Muscle of arm (tissue), 14 donors: ENCODE data around the gene FRK. TPM values are rescaled to one million over a fixed set of nuclear protein-coding genes. Genes with fewer than 3 reads are reported as not detected.
"Not testable (repeated sequence)": the region's sequence is repeated elsewhere in the genome, so short reads cannot be mapped to it uniquely, and the experiment has no call there.

Source experiments
- DNase-seq: peaks from one replicate; pipeline ENCODE4 v3.0.0-alpha.2; 2013
- long read RNA-seq, 11 donors: transcript quantifications; one replicate each; lab custom pipeline, GENCODE V29; 2026
- polyA plus RNA-seq, 12 donors: library from polyadenylated mRNA; unstranded; fragments of 120-200 nt; gene quantifications; one replicate each; pipeline ENCODE4 v1.2.1, GENCODE V29; 2013; ENCODE audit not compliant: insufficient read length in 12 of 12

The FRK gene, protein sequence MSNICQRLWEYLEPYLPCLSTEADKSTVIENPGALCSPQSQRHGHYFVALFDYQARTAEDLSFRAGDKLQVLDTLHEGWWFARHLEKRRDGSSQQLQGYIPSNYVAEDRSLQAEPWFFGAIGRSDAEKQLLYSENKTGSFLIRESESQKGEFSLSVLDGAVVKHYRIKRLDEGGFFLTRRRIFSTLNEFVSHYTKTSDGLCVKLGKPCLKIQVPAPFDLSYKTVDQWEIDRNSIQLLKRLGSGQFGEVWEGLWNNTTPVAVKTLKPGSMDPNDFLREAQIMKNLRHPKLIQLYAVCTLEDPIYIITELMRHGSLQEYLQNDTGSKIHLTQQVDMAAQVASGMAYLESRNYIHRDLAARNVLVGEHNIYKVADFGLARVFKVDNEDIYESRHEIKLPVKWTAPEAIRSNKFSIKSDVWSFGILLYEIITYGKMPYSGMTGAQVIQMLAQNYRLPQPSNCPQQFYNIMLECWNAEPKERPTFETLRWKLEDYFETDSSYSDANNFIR
- 1 to 10 TPM in 2 of 12 donors, under 1 TPM in 9, not detected in 1; 0.42 to 2.2 (median 0.68) TPM for polyA plus RNA-seq
- long read RNA-seq, donor 1: 0 reads
- long read RNA-seq, donor 2: 0 reads
- long read RNA-seq, donor 3: 0 reads
- long read RNA-seq, donor 4: 0 reads
- long read RNA-seq, donor 5: 0 reads
- long read RNA-seq, donor 6: 0 reads
- long read RNA-seq, donor 7: 0 reads
- long read RNA-seq, donor 8: 0 reads
- long read RNA-seq, donor 9: 0 reads
- long read RNA-seq, donor 10: 0 reads
- long read RNA-seq, donor 11: 0 reads

DNA sequence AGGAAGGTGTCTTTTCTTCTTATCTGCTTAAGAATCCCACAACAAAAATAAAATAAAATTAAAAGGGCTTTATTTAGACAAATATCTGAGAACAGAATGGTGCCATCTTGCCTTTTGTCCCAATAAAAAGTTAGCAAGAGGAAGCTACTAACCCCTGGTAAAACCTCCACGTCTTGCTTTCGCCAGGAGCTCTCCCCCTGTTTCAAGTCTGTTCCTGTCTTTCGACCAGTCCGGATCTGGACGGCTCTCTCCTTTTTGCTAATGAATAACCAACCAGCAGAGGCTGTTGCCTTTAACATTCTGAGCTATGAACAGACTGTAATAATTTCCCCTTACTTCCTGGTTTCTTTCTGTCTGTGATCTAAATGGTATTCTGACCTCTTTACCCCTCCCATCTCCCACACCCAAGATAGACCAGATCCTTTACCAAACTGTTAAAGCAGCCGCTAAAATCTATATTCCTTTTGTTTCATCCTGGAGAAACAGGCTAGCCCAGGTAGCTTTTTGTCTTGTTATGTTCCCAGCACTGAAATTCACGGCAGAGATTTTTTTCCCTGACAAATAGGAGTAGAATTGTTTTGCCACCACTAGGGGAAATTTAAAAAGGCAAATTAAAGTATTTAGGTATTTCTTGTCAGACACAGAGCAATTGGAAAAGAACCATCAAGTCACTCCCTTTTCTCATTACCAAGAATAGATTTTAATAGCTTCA lies at the start of gene FRK:
Gene FRK, minus strand, starts transcription at position 320 of the 712 bp plus-strand sequence. CDS start 580 bp downstream, outside the sequence.
- no peak for DNase-seq

DNA sequence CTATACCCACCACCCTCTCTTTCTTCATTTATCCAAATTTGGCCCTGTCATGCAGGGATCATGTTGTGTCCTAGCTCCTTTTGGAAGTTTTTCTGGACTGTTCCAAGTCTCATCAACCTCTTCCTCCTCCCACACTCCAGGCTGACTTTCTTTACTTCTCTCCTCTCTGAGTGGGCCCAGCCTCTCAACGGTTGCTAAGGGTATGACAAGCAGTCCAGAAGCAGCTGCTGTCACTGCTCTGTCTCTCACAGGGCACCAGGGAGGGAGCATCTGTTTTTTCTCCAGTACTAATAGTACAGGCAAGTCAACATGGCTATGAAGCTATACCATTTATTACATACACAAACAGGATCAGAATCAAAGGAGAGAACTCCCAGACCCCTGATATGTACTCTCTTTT lies 48.1 kb upstream of the FRK start:
- DNase-seq: no peak

DNA sequence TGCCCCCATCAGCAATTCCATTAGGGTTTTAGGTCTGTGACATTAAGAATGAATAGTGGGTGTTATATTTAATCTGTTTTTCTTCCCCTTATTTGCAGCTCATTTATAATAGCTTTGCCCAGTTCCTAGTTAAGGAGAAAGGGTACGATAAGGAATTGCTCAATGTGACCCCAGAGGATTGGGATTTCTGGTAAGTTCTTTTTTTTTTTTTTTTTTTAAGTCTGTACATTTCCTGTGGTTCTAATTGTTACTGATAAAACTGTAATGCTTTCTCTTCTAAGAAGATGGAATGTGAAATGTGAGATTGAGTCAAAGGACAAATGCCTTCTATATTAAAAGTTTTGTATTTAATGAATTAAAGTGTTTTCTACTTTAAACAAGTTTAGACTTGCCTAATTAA lies 45.5 kb upstream of the FRK start:
- no peak for DNase-seq

DNA sequence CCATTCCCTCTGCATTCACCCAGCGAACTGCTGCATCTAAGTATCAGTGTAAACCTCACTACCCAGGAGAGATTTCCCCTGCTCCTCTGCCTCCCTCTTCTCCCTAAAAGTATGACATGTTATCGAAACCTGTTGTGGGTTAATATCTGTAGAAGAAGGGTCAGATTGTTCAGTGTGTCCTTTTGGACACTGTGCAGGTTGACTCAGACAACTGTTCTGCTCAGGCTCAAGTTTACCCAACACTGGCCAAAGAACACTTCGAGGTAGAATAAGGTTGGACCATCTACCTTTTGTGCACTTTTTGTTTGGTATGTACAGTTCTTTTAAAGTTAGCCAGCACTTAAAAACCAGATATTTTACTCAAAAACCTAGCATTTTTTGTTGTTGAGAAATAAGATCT lies 44.6 kb upstream of the FRK start:
- DNase-seq: no peak

DNA sequence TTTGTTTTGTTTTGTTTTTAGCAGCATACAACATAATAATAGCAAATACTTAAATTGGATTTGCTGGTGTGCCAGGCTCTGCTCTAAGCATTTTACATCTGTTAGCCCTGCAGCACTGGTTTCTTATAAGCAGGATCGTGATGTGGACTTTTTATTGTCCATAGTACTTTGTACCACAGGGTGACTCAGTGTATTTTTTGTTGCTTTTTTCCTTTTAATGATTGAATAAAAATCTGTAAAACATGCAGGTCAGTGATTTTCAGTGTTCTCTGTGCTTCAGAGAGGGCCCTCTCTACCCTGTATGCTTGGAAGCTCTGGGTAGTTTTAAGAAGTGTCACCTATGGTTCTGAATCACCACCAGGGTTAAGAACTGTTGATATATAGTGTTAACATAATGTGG lies 43.9 kb upstream of the FRK start:
- DNase-seq: no peak

- DNase-seq: no peak
These were observed 42.2 kb upstream of the FRK start for GRCh38 chr6:116102873-116103272.

DNA sequence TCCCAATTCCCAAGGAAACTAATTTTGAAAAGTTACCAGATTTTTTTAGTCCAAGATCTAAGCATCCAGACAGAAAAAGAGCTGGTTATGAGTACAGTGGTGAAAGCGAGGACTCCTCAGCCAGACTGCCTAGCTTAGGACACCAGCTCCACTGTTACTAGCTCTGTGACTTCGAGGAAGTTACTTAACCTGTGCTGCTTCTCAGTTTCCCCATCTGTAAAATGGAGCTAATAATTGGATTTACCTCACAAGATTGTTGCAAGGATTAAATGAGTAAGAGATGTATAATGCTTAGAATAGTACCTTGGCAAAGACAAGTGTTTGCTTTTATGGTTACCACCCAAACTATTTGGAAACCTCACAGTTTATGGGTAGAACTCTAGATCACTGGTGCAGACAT lies 41.1 kb upstream of the FRK start:
- DNase-seq: no peak

DNA sequence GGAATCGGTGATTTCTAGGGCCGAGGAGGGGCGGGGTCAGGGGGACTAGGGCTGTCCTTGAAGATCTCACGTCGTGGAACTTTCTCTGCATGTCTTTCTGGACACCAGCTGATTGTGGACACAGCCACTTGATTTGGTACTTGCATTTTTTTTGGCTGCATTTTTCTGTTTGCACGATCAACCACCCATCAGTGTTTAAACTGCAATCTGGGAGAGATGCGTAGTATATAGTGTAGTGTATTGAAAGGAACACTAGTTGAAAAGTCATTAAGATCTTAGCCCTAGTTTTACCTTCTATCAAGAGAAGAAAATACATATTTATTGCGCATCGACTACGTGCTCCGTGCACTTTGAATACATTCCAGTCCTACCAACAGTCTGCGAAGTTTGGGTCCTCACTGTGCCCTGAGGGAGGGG lies 40.6 kb upstream of the FRK start:
- no peak for DNase-seq

- DNase-seq: peak; percentile 85
These were observed 40.0 kb upstream of the FRK start, which contains the start of gene NT5DC1 for GRCh38 chr6:116100419-116101301. NT5DC1 (plus strand) TSS chr6:116100853; CDS start chr6:116100931, 78 bp downstream.

DNA sequence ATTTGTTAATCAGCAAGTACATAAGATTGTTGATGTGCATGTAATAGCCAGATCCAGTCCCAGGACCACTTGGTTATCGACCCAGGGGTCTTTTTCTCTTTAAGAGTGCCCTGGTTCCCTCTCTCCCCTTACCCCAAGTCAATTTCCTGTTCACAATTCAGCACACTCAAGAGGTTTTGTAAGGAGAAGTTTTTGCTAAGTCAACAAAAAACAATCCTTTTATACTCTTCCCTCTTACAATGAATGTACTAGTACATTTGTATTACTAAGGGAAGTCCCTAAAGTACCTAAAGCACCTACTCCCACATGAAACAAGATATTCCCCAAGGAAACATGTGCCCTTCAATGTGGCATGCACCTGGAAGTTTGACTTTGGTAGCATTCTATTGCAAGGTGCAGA lies 38.3 kb upstream of the FRK start:
- DNase-seq: no peak

DNA sequence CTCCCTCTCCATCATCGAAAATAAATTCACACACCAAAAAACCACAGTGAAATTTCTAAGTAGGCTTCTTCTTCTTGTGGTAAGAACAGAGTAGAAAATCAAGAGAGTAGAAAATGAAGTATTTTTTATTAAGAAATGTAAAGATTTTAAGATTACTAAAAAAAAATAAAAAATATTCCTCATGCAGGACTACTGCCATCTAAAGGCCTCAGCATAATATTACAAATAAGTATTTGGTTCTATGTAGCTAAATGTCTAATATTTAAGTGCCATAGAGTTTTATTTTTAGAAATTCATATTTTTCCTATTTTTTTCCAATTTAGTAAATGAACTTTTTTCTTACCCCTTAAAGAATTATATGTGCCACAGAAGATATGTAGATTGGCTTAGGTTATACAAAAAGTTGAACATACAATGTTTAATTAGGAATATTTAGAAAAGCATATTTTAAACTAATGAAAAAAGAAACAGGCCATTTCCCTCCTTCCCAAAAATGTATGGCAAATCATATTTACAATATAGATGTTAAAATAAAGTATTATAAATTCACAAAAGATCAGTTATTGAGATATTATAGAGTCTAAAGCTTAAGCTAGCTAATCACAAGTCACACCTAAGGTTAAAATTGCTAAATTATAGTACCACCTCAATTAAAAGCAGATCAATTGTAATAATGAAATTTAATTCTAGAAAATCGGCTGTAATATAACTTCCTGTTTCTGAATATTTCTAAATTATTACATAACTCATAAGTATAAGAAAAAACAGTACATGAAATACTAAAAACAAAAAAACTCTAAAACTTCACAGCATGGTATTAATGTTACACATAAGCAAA lies 36.5 kb upstream of the FRK start:
- DNase-seq: no peak

DNA sequence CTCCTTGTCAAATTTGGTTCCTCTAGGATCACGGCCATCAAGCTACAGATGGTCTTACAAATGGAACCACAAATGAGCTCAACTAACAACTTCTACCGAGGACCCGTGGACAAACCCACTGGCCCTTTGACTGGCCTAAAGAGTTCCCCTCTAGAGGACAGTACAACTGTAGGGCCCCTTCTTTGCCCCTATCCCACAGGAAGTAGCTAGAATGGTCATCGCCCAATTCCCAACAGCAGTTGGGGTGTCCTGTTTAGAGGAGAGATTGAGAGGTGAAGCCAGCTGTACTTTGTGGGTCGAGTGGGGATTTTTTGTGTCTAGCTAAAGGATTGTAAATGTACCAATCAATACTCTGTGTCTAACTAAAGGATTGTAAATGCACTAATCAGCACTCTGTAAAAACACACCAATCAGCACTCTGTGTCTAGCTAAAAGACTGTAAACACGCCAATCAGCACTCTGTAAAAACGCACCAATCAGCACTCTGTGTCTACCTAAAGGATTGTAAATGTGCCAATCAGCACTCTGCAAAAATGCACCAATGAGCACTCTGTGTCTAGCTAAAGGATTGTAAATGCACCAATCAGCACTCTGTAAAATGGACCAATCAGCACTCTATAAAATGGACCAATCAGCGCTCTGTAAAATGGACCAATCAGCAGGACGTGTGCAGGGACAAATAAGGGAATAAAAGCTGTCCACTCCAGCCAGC lies 35.5 kb upstream of the FRK start:
- not testable (repeated sequence) for DNase-seq

DNA sequence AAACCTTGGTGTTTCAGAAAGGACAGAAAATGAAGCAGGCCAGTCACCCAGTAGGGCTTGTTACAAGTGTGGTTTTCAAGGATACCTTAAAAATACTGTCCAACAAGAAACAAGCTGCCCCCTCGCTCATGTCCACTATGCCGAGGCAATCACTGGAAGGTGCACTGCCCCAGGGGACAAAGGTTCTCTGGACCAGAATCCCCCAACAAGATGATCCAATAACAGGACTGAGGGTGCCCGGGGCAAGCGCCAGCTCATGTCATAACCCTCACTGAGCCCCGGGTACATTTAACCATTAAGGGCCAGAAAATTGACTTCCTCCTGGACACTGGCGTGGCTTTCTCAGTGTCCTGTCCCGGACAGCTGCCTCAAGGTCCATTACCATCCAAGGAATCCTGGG lies 33.4 kb upstream of the FRK start:
- no peak for DNase-seq

DNA sequence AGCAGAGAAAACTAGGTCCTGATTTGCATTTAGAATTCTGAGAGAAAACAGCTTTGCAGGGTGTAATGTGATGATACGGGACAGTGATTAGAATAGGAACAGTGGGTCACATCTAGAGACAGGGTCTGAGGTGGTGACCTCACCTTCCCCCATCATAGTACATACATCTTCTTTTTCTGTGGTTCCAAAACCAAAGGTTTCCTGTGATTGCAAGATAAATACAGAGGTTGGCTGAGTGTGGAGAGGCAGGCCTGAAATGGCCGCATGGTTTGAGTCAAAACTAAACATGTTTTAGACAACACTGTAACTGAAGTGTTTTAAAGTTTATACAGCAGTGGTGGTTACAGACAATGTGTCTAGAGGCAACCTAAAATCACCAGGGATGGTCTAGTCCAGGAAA lies 29.6 kb upstream of the FRK start:
- DNase-seq: no peak

- DNase-seq: no peak
These were observed 28.3 kb upstream of the FRK start for GRCh38 chr6:116088946-116089345.

- no peak for DNase-seq
These were observed 26.8 kb upstream of the FRK start for GRCh38 chr6:116087437-116088027.

GRCh38 chr6:116084284-116084683 lies 23.6 kb upstream of the FRK start:
- DNase-seq: no peak

GRCh38 chr6:116083052-116083451 lies 22.4 kb upstream of the FRK start:
- DNase-seq: no peak

DNA sequence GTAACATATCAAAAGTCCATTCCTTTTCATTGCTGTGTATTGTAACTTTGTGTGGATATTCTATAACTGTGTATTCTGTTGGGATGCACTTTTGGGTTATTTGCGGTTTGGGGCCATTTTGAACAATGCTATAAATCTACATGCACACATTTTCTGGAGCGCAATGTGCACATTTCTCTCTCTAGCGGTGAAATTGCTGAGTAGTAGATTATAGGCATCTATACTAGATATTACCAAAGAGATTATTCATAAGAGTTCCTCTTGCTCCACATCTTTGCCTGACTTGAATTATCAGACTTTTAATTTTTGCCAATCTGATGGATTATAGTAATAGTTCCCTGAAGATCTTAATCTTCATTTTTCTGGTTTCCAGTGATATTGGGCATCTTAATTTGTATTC lies 18.3 kb upstream of the FRK start:
- DNase-seq: no peak
